Measurements from ENCODE around the gene MSI2.
A peak's percentile ranks its signal among the peaks of the same experiment; 100 is the strongest.

The MSI2 gene

GRCh38 chr17:57678393-57678792 is 422.1 kb downstream of the MSI2 start:
- DNase-seq: no peak

DNA sequence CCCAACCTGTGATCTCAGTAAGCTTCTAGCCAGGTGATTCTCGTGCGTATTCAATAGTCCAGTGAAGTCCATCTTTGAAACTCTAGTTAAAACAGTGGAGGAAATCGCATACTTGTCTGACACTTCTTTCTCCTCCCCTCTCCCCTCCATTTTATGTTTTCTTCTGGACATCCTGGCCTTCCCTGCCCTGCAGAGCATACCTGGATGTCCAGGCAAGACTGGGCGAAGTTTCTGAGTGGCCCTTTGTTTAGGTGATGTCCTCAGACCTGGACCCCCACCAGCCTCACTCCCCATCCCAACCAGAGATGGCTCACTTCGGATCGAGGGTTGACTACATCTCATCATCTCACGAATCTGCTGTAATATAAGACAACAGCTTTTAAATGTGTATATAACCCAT is 423.0 kb downstream of the MSI2 start:
- no peak for DNase-seq

GRCh38 chr17:57679906-57680695 is 423.8 kb downstream of the MSI2 start:
- no peak for DNase-seq

GRCh38 chr17:57682701-57683100 is 426.4 kb downstream of the MSI2 start:
- no peak for DNase-seq

DNA sequence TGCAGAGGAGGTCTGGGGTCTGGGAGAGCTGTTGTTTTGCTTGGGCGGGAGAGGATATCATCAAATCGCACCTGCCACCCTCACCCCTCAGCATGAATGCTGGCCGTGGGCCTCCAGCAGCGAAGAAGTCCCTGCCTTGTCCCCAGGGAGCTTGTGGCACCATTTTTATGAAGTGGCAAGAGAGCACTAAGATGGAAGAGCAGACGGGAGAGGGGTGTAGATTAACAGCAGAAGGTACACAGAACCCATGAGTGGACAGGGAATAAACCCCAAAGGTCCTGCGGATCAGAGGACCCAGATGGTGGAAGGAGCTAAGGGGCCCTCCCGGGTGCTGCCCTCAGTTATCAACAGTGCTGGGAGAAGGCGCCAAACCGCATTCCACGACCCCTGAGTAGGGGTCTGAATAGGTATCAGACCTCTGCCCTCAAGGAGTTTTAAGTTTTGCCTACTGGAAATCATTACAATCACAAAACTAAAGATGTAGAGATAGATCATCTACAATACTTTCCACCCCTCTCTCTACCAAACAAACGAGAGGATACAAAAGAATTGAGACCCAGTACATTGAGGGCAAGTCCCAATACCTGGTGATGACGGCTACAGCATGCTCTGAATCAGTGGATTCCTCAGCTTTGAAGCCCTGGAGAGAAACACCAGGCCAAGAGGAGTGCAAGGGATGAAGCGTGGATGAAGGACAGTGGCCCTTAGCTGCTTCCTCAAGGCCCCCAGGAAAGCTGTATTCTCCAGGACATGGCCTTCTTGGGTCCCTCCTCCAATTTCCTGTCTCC is 428.6 kb downstream of the MSI2 start:
- no peak for DNase-seq

DNA sequence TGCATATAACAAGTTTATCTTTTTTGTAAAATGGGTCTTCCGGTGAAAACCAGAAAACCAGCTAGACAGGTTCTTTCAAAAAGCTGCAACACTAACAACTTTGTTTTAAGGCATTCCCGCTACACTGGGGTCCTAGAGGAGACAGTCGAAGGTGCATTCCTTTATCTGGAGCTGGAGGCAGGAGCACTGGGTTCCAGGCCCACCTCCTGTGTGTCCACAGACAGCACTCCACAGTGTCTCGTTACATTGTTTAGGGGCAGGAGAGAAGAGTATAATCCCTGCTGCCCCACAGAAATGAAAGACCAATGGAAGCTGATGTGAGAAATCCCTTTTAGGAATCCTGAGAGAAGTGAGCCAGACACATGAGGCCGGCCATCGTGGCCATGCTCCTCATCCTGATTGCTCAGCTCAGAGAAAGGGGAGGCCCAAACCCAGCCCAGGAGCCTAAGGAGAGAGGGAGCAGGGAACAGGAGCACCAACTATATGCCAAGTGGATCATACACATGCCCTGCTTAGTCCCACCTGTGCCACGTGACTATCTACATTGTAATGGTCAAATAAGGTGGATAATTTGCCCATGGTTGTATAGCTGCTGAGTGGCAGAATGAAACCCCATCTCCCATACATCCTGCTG is 429.3 kb downstream of the MSI2 start:
- no peak for DNase-seq

- no peak for DNase-seq
These were observed 431.3 kb downstream of the MSI2 start for GRCh38 chr17:57687642-57688041.

- no peak for DNase-seq
These were observed 432.9 kb downstream of the MSI2 start for GRCh38 chr17:57689254-57689653.

DNA sequence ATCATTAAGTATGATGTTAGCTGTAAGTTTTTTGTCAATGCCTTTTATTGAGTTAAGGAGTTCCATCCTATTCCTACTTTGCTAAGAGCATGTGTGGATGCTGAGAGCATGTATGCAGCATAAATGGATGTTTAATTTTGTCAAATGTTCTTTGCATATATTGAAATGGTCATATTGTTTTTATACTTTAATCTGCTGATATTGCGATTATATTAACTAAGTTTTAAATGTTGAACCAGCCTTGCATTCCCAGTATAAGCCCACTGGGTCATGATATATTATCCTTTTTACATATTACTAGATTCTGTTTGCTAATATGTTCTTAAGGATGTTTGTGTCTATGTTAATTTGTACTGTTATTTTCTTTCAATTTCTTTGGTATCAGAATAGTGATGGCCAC is 435.6 kb downstream of the MSI2 start:
- DNase-seq: no peak

DNA sequence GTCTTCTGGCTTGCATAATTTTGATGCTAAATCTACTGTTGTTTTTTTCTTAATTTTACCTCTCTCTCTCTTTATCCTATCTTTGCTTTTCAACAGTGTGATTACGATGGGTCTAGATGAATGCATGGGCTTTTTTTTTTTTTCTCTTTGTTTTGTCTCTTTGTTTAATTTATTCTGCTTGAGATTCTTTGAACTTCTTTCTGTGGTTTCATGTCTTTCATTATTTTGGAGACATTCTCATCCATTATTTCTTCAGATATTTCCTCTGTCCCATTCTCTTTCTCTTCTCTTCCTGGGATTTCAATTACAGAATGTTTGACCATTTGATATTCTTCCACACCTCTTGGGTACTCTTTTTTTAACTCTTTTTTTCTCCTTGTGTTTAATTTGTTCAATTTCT is 436.4 kb downstream of the MSI2 start:
- DNase-seq: no peak

DNA sequence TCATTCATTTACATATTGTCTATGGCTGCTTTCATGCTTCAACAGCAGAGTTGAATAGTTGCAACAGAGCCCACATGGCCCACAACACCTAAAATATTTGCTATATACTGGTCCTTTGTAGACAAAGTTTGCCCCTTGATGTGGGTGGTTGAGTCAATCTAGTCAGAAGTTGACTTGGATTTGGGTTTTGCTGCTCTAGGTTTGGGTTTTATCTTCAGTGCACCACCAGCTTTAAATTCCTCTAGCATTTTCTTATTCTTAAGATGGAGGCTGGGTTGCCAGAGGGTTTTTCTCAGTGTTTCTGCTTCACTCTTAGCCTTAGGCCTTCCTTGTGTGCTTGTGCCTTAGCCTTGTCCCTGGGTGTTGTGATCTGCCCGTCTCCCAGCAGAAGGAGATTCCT is 437.7 kb downstream of the MSI2 start:
- no peak for DNase-seq

DNA sequence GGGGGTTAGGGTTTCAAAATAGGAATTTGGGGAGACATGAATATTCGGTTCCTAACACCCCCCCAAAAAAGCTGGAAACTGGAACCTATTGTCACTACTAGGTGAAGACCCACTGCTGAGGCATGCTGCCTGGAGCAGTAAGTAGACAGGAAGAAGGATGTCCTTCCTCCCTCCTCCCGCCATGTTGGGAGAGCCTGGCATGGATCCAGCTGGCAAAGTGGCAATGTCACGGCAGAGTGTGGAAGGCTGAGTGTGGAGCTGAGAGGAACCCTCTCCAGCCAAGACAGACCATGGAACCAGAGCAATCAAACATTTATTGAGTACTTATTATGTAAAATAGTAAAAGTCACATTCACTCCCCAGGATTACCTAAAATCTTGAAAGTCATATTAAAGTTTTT is 439.7 kb downstream of the MSI2 start:
- no peak for DNase-seq

DNA sequence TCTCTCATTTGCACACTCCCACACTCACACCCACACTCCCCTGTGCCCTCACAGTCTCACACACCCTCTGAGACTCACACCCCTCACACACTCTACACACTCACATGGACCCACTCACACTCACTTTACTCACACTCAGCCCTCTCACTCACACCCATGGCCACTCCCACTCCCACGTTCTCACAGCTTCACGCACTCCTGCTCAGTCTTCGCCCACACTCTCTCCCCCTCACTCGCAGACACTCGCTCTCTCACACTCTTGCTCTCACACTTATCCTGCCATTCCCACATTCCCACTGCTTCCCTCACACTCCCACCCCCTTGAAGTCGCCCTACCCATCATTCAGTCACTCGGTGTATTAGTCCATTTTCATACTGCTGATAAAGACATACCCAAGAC is 440.9 kb downstream of the MSI2 start:
- no peak for DNase-seq

GRCh38 chr17:57697891-57698711 is 441.8 kb downstream of the MSI2 start:
- DNase-seq: no peak

DNA sequence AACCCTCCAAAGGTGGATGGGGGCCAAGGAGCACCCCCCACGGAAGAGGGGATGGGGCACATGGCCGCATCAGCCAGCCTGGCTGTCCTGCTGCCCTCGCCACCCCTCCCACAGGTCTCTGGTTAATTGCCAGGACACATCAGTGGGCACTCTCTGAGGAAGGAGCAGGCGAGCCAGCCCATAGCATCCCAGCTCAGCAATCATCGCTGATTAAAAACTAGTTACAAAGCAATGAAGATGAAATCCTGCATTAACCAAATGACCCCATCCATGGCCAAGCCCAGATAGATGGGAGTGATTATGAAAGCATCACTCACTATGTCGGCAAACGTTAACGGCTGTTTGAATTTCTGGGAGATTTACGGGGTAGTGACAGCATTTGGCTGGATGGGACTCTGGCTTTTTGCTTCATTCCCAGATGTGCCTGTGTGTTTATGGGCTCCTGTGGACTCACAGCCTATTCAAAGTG is 443.5 kb downstream of the MSI2 start:
- peak; percentile 27 for DNase-seq

GRCh38 chr17:57701124-57701523 is 444.8 kb downstream of the MSI2 start:
- DNase-seq: no peak

GRCh38 chr17:57703273-57703672 is 446.9 kb downstream of the MSI2 start:
- DNase-seq: no peak

GRCh38 chr17:57704448-57704847 is 448.1 kb downstream of the MSI2 start:
- no peak for DNase-seq

- no peak for DNase-seq
These were observed 449.8 kb downstream of the MSI2 start for GRCh38 chr17:57705921-57706695.

GRCh38 chr17:57706761-57707160 is 450.4 kb downstream of the MSI2 start:
- DNase-seq: no peak

DNA sequence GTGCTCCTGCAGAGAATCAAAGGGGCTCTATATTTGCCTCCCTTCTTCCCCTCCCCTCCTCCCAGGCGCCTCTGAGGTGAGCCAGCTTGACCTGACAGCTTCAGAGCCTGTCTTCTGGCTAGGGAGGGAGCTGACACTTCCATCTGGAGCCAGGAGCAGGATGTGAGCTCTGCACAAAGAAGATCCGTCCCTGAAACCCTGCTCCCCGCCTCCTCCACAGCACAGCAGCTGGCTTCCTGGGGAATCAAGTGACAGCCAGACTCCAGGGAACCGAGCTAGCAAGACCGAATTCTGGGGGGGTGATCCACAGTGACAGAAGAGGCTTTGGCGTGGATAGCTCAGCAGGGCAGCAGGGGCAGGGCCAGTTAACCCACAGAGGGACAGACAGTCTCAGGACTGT is 451.6 kb downstream of the MSI2 start:
- DNase-seq: no peak

- DNase-seq: no peak
These were observed 452.1 kb downstream of the MSI2 start for GRCh38 chr17:57708410-57708809.
